ENCODE data around the gene TUBGCP3. TPM values are rescaled to one million over a fixed set of nuclear protein-coding genes. Genes with fewer than 3 reads are reported as not detected.

Gene TUBGCP3
- total RNA-seq, 2 experiments from 2014 or later, result 19.4 to 36.2 TPM

GRCh38 chr13:112562786-112563383, 25.1 kb downstream of the TUBGCP3 start:
- Histone ChIP-seq H3K4me2 (ENCODE audit: low read length) (no peak overlapping the region), H3K36me3 (ENCODE audit: insufficient read depth, low read length) (peaks cover 68% of the 10 kb centered on the region), H3K4me1 (ENCODE audit: insufficient read depth, low read length, poor library complexity, severe bottlenecking) (no peaks in the 10 kb centered on the region), H3K4me3 (ENCODE audit: low read depth, low read length, poor library complexity, severe bottlenecking) (no peak overlapping the region), H4K20me1 (ENCODE audit: insufficient read depth, low read length) (no peaks in the 10 kb centered on the region), H3K79me2 (ENCODE audit: insufficient read depth, low read depth, low read length) (no peaks in the 10 kb centered on the region), H3K27ac (ENCODE audit: low read depth, low read length, poor library complexity, severe bottlenecking) (no peak overlapping the region), H2AFZ (ENCODE audit: low read length) (no peak overlapping the region), H3K9me2 (ENCODE audit: insufficient read depth, low read length) (no peaks in the 10 kb centered on the region), H3K9me3 (ENCODE audit: low read length) (no peaks in the 10 kb centered on the region)
- no TSS peak for BruUV-seq (replicated peaks)
- ChIA-PET POLR2A (no interaction called here), CTCF (ENCODE audit: unreplicated experiment) (no interaction called here)
- intact Hi-C loops (cut with micrococcal nuclease; ENCODE audit: unreplicated experiment), result no loop called here
- no peak for TF ChIP-seq EZH2phosphoT487 (IDR thresholded peaks at IDR 0.05; ENCODE audit: borderline replicate concordance, low read depth, low read length)
- TF ChIP-seq, protein P1, sequence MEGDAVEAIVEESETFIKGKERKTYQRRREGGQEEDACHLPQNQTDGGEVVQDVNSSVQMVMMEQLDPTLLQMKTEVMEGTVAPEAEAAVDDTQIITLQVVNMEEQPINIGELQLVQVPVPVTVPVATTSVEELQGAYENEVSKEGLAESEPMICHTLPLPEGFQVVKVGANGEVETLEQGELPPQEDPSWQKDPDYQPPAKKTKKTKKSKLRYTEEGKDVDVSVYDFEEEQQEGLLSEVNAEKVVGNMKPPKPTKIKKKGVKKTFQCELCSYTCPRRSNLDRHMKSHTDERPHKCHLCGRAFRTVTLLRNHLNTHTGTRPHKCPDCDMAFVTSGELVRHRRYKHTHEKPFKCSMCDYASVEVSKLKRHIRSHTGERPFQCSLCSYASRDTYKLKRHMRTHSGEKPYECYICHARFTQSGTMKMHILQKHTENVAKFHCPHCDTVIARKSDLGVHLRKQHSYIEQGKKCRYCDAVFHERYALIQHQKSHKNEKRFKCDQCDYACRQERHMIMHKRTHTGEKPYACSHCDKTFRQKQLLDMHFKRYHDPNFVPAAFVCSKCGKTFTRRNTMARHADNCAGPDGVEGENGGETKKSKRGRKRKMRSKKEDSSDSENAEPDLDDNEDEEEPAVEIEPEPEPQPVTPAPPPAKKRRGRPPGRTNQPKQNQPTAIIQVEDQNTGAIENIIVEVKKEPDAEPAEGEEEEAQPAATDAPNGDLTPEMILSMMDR (conservative IDR thresholded peaks at IDR 0.05; ENCODE audit: low read length), result no peak
- DNase-seq (ENCODE audit: low spot score), result no peak

DNA sequence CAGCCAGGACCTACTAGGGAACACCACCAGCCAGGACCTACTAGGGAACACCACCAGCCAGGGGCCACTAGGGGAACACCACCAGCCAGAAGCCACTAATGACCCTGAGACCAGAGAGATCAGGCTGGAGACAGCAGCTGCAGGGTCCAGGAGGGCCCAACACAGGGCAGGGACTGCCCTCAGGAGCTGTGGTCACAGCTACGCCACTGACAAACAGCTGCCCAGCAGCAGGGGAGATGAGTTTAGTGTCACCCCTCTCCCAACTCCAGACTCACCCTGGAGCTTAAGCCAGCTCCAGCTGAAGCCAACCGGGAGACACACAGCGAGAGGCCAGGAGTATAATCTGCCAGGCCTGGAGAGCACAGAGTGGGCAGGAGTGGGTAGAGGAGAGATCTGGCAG, 25.7 kb downstream of the TUBGCP3 start:
- H3K4me3 ChIP-seq (ENCODE audit: low read depth, low read length, poor library complexity, severe bottlenecking), result no peak overlapping the region
- ChIA-PET POLR2A (no interaction called here), CTCF (ENCODE audit: unreplicated experiment) (no interaction called here)
- no peak overlapping the region for H3K4me2 ChIP-seq (ENCODE audit: low read length)
- no peak for DNase-seq (ENCODE audit: low spot score)
- peaks cover 68% of the 10 kb centered on the region for H3K36me3 ChIP-seq (ENCODE audit: insufficient read depth, low read length)
- BruUV-seq (replicated peaks), result no TSS peak
- no peak overlapping the region for H3K27ac ChIP-seq (ENCODE audit: low read depth, low read length, poor library complexity, severe bottlenecking)
- no peaks in the 10 kb centered on the region for H3K9me2 ChIP-seq (ENCODE audit: insufficient read depth, low read length)
- intact Hi-C loops (cut with micrococcal nuclease; ENCODE audit: unreplicated experiment), result no loop called here
- no peak overlapping the region for H2AFZ ChIP-seq (ENCODE audit: low read length)
- no peaks in the 10 kb centered on the region for H4K20me1 ChIP-seq (ENCODE audit: insufficient read depth, low read length)
- no peaks in the 10 kb centered on the region for H3K4me1 ChIP-seq (ENCODE audit: insufficient read depth, low read length, poor library complexity, severe bottlenecking)
- H3K9me3 ChIP-seq (ENCODE audit: low read length), result no peaks in the 10 kb centered on the region
- TF ChIP-seq, protein P1 (conservative IDR thresholded peaks at IDR 0.05; ENCODE audit: low read length), result no peak
- no peak for TF ChIP-seq EZH2phosphoT487 (IDR thresholded peaks at IDR 0.05; ENCODE audit: borderline replicate concordance, low read depth, low read length)
- no peaks in the 10 kb centered on the region for H3K79me2 ChIP-seq (ENCODE audit: insufficient read depth, low read depth, low read length)

DNA sequence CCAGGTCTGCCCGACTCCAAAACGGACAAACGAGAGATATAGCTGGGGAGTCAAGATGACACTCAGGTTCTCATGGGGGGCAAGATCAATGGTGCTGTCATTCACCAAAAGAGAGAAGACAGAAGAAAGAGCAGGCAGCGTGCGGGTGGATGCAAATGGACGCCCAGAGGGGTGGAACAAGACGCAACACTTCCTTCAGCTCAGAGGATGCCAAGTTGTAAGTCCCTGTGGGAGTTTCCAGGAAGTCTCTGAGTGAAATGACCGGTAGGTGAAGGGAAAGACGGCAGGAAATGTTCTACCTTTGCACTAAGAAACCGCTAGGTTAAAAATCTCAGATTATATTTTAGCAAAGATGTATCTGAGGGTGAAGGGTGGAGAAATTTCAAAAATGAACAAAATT, 26.5 kb downstream of the TUBGCP3 start:
- ChIA-PET POLR2A (no interaction called here), CTCF (ENCODE audit: unreplicated experiment) (no interaction called here)
- Histone ChIP-seq H2AFZ (ENCODE audit: low read length) (no peak overlapping the region), H3K4me1 (ENCODE audit: insufficient read depth, low read length, poor library complexity, severe bottlenecking) (no peaks in the 10 kb centered on the region), H3K36me3 (ENCODE audit: insufficient read depth, low read length) (peaks cover 68% of the 10 kb centered on the region), H3K27ac (ENCODE audit: low read depth, low read length, poor library complexity, severe bottlenecking) (no peak overlapping the region), H4K20me1 (ENCODE audit: insufficient read depth, low read length) (no peaks in the 10 kb centered on the region), H3K79me2 (ENCODE audit: insufficient read depth, low read depth, low read length) (no peaks in the 10 kb centered on the region), H3K4me3 (ENCODE audit: low read depth, low read length, poor library complexity, severe bottlenecking) (no peak overlapping the region), H3K9me3 (ENCODE audit: low read length) (no peaks in the 10 kb centered on the region), H3K9me2 (ENCODE audit: insufficient read depth, low read length) (no peaks in the 10 kb centered on the region), H3K4me2 (ENCODE audit: low read length) (no peak overlapping the region)
- TF ChIP-seq, protein P1 (conservative IDR thresholded peaks at IDR 0.05; ENCODE audit: low read length), result no peak
- no peak for TF ChIP-seq EZH2phosphoT487 (IDR thresholded peaks at IDR 0.05; ENCODE audit: borderline replicate concordance, low read depth, low read length)
- BruUV-seq (replicated peaks), result no TSS peak
- intact Hi-C loops (cut with micrococcal nuclease; ENCODE audit: unreplicated experiment), result no loop called here
- no peak for DNase-seq (ENCODE audit: low spot score)

Measured in OCI-LY7 (cell line).